Lung (tissue), 12 donors: ENCODE results near the gene PGBD4. TPM values are rescaled to one million over a fixed set of nuclear protein-coding genes. Genes with fewer than 3 reads are reported as not detected.

Experiments used
- ATAC-seq: fragments of 200-7000 bp; cut with Tn5 transposase; one replicate; pipeline ENCODE4 v1.9.1; 2020; ENCODE audit warnings: moderate number of reproducible peaks; ENCODE audit not compliant: insufficient read depth, low FRiP score
- DNase-seq, 3 donors: peaks; one replicate each; pipeline ENCODE4 v3.0.0-alpha.2; 2013 to 2017
- H3K27ac ChIP-seq, 2 donors: one replicate each; pipeline ENCODE4 v1.5.1; 2013; ENCODE audit warnings: mild to moderate bottlenecking in 2 of 2, moderate library complexity in 2 of 2, control low read depth in 1 of 2, inconsistent platforms in 1 of 2, low read depth in 1 of 2, low read length in 1 of 2
- H3K27me3 ChIP-seq, 3 donors: one replicate each; pipeline ENCODE4 v1.5.1; 2013; ENCODE audit warnings: low read length in 2 of 3; ENCODE audit not compliant: control insufficient read depth in 3 of 3, insufficient read depth in 3 of 3
- H3K36me3 ChIP-seq, 4 donors: one replicate each; pipeline ENCODE4 v1.5.1; 2013; ENCODE audit warnings: low read length in 4 of 4, mild to moderate bottlenecking in 1 of 4, moderate library complexity in 1 of 4; ENCODE audit not compliant: control insufficient read depth in 4 of 4, insufficient read depth in 4 of 4
- H3K4me1 ChIP-seq, 5 donors: one replicate each; pipeline ENCODE4 v1.5.1; 2013; ENCODE audit warnings: low read length in 5 of 5, mild to moderate bottlenecking in 2 of 5, moderate library complexity in 1 of 5; ENCODE audit not compliant: control insufficient read depth in 5 of 5, insufficient read depth in 5 of 5
- H3K4me3 ChIP-seq: one replicate; pipeline ENCODE4 v1.5.1; 2013; ENCODE audit warnings: mild to moderate bottlenecking, control low read depth, moderate library complexity
- H3K9ac ChIP-seq, 2 donors: one replicate each; pipeline ENCODE4 v1.5.1; 2013; ENCODE audit warnings: low read length in 2 of 2, control low read depth in 1 of 2; ENCODE audit not compliant: insufficient read depth in 1 of 2
- H3K9me3 ChIP-seq, 4 donors: one replicate each; pipeline ENCODE4 v1.5.1; 2013; ENCODE audit warnings: low read length in 3 of 4, mild to moderate bottlenecking in 1 of 4, moderate library complexity in 1 of 4; ENCODE audit not compliant: control insufficient read depth in 4 of 4, insufficient read depth in 3 of 4
- WGBS, 2 donors: extraction: QIAGEN DNeasy Blood & Tissue Kit; methylation state at CpG; one replicate each; pipeline ENCODE4 v1.1.7; 2013; 5-methylcytosine and 5-hydroxymethylcytosine counted together
- polyA plus RNA-seq, 2 donors: library from polyadenylated mRNA; stranded (reverse); fragments of 200-250 nt; gene quantifications; one replicate each; pipeline ENCODE4 v1.2.1, GENCODE V29; 2013
- total RNA-seq, 2 donors: library from RNA; depleted of rRNA in 1 of 2; stranded (reverse); fragments of >200 nt in 1 of 2; gene quantifications; one replicate each; pipeline ENCODE4 v1.2.1, GENCODE V29; 2014 to 2021
- TF ChIP-seq, protein P1 (sequence below): IDR thresholded peaks from 2 replicates; pipeline ENCODE4 v1.5.1; 2012; ENCODE audit warnings: mild to moderate bottlenecking; ENCODE audit errors: control extremely low read depth, extremely low read depth
- donor health status: control.
- donor health status: control.
- donor health status: Bipolar disorder and iron deficiency.
- donor health status: healthy.
- donor health status: DM: yes; HTN: yes; CAD: no.

PGBD4 gene
- total and polyA plus RNA-seq, 4 donors, result 0.63 to 1.8 (median 1.2) TPM

- ATAC-seq (no peak), DNase-seq (no peak)
- no peaks in the 10 kb centered on the region for H3K36me3 ChIP-seq
- H3K27ac ChIP-seq, result no peak overlapping the region
- H3K4me3 ChIP-seq, result no peak overlapping the region
- H3K9me3 ChIP-seq, result no peaks in the 10 kb centered on the region
- 92 to 93% methylated on average over 3 of the region's 3 CpGs for WGBS, 2 donors
- H3K27me3 ChIP-seq, result no peaks in the 10 kb centered on the region
- H3K9ac ChIP-seq, result no peak overlapping the region
- TF ChIP-seq, protein P1, sequence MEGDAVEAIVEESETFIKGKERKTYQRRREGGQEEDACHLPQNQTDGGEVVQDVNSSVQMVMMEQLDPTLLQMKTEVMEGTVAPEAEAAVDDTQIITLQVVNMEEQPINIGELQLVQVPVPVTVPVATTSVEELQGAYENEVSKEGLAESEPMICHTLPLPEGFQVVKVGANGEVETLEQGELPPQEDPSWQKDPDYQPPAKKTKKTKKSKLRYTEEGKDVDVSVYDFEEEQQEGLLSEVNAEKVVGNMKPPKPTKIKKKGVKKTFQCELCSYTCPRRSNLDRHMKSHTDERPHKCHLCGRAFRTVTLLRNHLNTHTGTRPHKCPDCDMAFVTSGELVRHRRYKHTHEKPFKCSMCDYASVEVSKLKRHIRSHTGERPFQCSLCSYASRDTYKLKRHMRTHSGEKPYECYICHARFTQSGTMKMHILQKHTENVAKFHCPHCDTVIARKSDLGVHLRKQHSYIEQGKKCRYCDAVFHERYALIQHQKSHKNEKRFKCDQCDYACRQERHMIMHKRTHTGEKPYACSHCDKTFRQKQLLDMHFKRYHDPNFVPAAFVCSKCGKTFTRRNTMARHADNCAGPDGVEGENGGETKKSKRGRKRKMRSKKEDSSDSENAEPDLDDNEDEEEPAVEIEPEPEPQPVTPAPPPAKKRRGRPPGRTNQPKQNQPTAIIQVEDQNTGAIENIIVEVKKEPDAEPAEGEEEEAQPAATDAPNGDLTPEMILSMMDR, result no peak
- no peaks in the 10 kb centered on the region for H3K4me1 ChIP-seq
Measured at GRCh38 chr15:34065261-34065660, 36.6 kb upstream of the PGBD4 start.

- no peak overlapping the region for H3K9ac ChIP-seq
- H3K4me3 ChIP-seq, result no peak overlapping the region
- ATAC-seq (no peak), DNase-seq (no peak)
- TF ChIP-seq, protein P1, result no peak
- H3K36me3 ChIP-seq, result no peaks in the 10 kb centered on the region
- 87 to 90% methylated on average over 8 of the region's 8 CpGs for WGBS, 2 donors
- H3K4me1 ChIP-seq, result no peaks in the 10 kb centered on the region
- H3K27ac ChIP-seq, result no peak overlapping the region
- no peaks in the 10 kb centered on the region for H3K27me3 ChIP-seq
- H3K9me3 ChIP-seq, result no peaks in the 10 kb centered on the region
Measured at GRCh38 chr15:34065941-34066340, 35.9 kb upstream of the PGBD4 start.

- ATAC-seq (no peak), DNase-seq (no peak)
- Histone ChIP-seq H3K9ac (no peak overlapping the region), H3K27ac (no peak overlapping the region), H3K4me1 (no peaks in the 10 kb centered on the region), H3K4me3 (no peak overlapping the region), H3K9me3 (no peaks in the 10 kb centered on the region), H3K27me3 (no peaks in the 10 kb centered on the region), H3K36me3 (peaks cover 0 to 1% (median 0%) of the 10 kb centered on the region in 4 donors)
- 84 to 95% methylated on average over 6 of the region's 6 CpGs for WGBS, 2 donors
- TF ChIP-seq, protein P1, result no peak
Measured at GRCh38 chr15:34070003-34070402, 31.9 kb upstream of the PGBD4 start.

DNA sequence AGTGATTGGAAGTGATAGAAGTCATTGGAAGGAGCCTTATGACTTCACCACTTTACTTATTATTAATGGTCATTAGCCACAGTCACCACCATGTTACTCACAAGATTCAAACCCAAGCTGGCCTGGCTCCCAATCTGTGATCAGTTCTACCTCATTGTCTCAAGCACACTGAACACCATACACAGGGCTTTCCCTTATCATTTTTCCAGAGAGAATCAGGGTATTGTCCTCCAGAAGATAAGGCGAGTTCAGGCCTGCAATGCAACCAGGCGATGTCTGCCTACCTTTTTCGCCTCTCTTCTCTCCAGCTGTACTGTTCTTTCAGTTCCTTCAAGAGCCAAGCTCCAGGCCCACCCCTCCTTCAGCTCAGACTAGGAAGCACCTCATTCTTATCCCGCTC, 25.1 kb upstream of the PGBD4 start:
- Histone ChIP-seq H3K27ac (no peak overlapping the region), H3K36me3 (no peaks in the 10 kb centered on the region), H3K27me3 (no peaks in the 10 kb centered on the region), H3K9ac (no peak overlapping the region), H3K4me3 (no peak overlapping the region), H3K4me1 (no peaks in the 10 kb centered on the region), H3K9me3 (no peaks in the 10 kb centered on the region)
- ATAC-seq, result no peak
- WGBS, 2 donors, result 95% methylated on average over 4 of the region's 4 CpGs
- TF ChIP-seq, protein P1, result no peak
- no peak for DNase-seq
